NCI-H446 (cell line): ENCODE data around the gene SP4.

ENCODE experiments used
- DNase-seq, 2 experiments: peaks; one replicate each; lab custom pipeline; 2025; lab: John Stamatoyannopoulos, UW

The SP4 gene

DNA sequence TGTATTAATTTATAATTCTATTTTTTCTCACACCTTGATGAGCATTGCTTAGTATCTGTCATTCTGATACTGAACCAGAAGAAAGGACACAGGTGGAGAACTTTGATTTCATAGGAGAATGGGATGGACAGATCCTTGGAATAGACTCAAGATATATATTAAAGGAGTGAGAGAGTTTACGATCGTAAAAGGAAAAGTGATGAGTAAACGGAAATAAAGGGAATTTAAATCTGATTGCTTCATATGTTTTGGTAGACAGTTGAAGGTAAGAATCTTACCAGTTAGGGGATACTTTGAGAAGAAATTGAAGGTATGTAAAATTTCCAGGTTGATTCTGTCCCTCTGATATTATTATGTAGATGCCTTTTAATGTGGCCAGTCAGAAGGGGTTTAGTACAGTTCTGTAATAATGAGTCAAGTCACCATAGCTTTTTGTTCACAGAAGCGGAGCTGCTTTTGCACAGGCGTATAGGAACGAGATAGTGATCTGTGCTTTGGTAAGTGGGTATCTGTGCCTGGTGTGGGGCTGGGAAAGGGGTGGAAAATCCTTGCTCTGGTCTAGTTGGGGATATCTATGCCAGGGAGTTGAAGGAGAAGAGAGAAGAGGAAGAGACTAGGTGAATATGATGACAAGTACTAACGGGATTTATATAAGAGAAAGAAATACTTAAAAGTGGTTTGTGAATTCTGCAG lies 15.4 kb downstream of the SP4 start:
- no peak for DNase-seq

DNA sequence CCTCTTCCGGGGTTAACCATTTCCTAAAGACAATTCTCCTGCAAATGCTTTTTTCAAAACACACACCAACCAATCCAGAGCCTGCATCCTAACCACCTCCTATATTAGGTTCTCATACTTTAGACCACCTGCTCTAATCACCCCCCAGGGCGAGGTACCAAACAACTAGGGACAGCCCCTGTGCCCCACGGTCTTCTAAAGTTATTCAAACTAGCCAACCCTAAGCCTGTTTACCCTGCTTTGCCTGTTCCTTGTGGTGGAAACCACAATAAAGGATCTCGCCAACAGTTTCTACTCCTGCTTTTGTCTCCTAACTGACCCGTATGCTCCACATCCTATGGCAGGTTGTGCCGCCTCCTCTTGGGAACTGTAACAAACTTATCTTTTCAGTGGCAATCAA lies 21.1 kb downstream of the SP4 start:
- no peak for DNase-seq

DNA sequence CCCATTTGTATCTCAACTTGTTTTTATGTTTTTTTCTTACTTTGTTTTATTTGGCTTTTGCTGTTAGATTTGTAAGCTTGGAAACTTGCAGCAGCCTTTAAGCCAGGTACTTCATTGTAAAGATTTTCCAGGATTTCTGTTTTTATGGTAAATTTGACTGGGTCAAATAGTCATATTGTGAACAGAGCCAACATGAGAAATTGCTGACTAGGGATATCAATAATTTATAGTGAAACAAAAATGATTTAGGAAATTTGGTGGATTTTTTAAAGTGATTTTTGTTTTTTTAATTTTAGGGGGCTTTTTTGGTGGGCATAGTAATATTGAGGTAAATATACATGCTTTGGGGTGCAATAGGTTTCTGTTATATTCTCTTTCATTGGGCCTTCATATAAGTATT lies 22.2 kb downstream of the SP4 start:
- DNase-seq: no peak

DNA sequence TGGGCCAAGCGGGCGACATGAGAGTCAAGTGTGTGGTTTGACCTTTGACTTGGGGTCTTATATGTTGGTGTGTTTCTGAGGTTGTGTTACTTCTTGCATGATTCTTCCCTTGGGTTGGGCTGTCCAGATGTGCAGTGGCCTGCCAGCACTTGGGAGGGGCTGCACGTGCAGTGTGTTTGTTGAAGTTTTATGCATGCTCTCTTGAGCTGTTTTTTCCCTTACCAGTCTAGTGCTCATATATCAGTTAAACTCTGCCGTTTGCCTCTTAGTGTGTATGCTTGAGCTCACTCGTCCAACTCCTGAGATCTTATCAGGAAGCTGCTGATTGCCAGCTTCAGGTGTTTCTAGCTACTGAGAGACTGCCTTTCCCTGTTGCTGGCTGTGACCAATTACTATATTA lies 23.1 kb downstream of the SP4 start:
- no peak for DNase-seq

DNA sequence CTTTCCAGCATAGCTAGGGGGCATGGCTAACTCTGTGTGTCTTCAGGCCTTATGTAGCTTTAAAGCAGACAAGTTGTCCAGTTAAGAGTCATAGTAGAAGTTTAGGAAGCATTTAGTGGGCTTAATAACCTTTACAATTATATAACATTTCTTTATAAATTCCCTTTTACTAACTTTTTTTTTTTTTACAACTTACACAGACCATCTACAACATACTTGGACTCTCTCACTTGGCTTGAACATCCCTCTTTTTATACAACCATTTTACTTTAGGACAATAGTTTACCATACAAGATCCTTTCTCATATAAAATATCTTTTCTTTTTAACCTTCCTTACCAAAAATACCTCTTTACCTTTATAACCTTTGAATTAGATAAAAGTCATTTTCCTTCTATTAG lies 26.3 kb downstream of the SP4 start:
- DNase-seq: no peak

DNA sequence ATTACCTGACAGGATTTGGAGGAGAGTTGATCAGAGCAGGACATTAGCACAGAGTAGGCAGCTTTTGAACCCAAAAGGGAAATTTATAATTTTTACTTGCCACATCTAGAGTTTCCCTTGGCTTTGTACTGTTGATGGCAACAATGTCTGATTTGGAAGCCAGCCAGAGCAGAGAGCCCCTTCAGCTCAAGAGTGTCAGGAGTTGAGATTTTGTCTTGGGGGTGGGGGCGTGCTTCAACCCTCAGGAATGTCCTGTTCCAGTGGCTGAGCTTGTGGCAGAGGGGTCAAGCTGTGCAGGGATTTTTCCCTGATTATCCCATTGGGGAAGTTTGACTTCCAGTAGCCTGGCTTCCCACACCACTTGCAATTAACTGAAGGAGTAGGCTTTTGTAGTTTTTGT lies 27.0 kb downstream of the SP4 start:
- no peak for DNase-seq

DNA sequence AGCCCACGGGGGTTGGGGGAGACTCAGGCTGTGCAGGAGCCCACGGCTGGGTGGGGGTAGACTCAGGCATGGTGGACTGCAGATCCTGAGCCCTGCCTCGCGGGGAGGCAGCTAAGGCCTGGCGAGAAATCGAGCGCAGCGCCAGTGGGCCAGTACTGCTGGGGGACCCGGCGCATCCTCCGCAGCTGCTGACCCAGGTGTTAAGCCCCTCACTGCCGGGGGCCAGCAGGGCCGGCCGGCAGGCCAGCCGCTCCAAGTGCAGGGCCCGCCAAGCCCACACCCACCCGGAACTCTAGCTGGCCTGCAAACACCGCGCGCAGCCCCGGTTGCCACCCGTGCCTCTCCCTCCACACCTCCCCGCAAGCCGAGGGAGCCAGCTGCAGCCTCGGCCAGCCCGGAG lies 33.4 kb downstream of the SP4 start:
- DNase-seq: no peak

DNA sequence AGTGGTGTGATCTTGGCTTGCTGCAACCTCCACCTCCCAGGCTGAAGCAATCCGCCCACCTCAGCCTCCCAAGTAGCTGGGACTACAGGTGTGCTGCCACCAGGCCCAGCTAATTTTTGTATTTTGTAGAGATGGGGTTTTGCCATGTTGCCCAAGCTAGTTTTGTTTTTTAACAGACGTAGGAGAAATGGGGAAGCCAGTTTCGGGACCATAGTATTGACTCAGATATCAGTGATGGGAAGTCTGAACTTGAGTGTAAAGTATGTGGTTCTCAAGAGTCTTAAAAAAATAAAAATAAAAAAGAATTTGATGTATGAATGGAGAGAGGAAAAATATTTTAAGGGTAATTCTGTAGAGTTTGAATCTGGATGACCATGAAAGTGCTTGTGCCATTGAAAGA lies 34.2 kb downstream of the SP4 start:
- DNase-seq: no peak

DNA sequence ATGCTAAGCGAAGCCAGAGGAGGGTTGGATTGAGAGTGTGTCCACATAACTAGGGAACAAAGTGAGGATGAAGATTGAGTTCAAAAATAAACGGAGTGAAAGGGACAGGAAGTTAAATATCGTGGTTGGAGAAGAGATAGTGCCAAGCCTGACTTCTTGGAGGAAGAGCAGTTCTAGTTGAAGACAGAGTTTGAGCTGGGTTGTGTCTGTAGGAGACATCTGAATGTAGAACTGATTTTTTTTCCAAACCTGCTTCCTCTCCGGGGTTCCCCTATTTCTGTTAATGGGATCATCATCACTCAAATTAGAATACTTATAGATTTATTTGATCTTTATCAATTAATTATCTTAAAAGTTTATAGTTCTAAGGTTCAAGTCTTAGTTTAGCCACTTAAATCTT lies 35.6 kb downstream of the SP4 start:
- no peak for DNase-seq

DNA sequence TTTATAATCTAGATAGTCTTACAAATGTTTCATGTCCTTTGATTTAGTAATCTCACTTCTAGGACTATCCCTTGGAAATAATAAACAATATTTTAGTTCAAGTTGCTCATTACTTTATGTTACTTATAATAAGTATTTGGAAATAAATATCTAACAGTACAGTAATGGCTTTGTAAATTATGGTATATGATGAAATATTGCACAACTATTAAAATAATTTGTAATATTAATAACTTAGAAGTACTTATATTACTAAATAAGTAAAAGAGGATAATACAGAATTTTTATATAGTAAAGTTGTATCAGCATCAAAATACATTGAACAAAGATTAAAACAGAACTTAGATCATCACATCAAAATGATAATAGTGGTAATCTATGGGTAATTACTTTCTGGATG lies 41.1 kb downstream of the SP4 start:
- DNase-seq: no peak

DNA sequence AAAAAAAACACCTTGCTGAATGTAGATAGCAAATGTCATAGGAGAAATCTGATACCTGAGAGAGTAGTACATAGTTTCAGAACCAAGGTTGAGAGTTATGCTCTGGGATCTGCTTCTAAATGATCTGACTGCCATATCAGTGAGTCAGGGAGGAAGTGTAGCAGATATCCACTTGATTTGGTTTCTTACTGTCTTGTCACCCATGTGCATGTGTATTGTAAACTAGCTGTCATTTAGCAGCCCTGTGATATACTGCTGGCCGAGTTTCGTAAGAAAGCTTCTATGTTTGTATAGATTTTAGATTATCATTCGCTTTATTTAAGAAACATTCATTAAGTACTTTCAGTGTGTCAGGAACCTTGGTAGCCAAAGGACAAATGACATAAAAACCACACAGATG lies 42.0 kb downstream of the SP4 start:
- DNase-seq: no peak

DNA sequence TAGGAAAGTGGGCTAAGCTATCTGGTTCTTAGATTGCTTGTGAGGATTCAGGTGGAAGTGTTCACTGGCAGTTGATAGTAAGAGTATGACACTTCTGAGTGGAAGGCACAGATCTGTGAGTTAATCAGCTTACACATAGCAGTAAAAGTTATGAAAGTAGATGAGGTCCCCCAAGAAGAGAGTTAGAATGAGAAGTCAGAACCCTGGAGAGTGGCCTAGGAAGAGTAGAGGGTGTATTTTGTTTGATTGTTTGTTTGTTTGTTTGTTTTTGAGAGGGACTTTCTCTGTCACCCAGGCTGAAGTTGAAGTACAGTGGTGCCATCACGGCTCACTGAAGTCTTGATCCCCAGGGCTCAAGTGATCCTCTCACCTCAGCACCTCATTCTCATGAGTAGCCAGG lies 44.1 kb downstream of the SP4 start:
- no peak for DNase-seq

DNA sequence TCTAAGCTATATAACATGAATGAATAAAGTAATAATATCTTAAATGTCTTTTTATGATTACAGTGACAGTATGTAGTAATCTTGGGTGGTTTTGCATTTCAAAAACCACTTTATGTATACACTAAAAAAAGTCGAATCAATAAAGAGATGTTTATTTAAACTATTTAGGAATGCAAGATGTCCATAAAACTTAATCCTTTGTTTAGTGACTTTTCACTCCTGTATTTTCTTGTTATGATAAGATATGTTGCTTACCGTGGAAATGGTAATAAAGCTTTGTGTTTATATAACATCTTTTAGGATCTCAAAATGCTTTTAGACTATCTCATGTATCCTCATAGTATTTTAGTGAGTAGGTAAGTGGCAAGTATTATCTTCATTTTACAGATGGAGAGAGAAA lies 48.5 kb downstream of the SP4 start:
- no peak for DNase-seq

DNA sequence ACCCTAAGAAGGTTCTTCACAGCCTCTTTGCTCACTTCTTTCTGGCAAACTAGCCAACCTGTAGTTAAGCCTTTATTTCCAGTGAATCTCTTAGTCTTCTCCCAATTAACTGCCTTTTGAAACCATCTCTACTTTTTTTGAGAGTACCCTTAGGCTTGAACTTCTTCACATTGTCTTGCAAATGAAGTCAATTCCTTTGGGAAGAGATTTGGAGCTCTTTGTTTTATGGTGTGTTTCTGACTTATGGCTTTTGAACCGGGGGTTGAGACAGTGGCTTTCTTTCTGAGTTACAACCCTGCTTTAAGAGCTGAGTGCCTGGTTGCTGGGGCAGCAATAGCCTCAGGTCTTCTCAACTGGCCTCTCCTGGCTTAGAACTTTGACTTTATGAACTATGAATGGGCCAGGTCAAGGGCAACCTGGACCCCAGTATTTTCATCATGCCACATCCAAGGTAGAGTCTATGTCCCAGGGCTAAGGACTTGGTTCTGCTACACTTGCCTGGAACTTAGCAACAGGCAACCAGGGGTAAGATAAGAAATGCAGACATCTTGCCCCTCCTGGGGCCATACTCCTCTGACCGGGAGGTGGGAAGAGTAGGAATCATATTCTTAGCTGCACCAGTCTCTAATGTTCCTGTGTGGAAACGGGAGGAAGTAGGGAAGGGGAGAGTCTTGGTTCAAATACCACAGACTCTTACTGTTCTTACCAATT lies 53.0 kb downstream of the SP4 start:
- no peak for DNase-seq

DNA sequence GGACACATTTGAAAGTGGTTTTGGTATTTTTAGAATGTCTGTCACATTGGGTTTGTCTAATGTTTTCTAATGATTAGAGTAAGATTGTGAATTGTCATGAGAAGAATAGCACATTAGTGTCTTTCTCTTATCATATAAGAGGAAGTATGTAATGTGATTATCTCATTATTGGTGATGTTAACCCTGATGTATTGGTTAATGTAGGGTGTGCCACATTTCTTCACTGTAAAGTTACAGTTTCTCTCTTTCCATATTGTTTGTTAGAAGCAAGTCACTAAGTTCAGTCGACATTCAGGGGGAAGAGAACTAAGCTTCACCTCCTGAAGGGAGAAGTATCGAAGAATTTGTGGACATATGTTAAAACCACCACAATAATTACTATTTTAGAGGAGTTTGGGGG lies 58.6 kb downstream of the SP4 start:
- no peak for DNase-seq

DNA sequence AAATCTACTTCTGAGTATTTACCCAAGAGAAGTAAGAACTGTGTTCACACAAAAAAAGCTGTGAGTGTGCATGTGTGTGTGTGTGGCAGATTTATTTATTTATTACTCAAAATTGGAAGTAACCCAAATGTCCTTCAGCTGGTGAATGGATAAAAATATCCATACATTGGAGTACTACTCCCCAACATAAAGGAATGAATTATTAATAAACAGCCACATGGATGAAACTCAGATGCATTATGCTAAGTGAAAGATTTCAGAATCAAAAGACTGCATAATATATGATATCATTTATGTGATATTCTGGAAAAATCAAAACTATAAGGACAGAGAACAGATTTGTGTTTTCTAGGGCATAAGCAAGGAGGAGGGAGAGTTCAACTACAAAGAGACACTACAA lies 67.8 kb downstream of the SP4 start:
- DNase-seq: no peak

DNA sequence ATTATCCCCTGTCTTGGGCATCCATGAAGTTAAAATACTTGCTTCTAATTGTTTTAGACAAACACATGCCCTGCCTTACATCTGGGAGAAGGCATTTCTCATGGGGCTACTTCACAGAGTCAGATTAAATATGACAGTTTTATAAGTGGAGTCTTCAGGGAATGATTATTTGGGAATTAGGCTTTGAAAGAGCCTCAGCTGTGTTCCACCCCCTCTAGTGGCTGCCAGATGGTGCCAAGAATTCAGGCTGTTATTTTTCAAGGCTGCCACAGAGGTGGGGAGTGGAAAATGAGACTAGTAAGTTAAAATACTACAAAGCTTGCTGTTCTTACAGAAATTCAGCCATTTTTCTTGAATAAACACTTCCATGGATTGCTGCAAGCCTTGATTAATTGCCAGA lies 69.2 kb downstream of the SP4 start:
- no peak for DNase-seq

DNA sequence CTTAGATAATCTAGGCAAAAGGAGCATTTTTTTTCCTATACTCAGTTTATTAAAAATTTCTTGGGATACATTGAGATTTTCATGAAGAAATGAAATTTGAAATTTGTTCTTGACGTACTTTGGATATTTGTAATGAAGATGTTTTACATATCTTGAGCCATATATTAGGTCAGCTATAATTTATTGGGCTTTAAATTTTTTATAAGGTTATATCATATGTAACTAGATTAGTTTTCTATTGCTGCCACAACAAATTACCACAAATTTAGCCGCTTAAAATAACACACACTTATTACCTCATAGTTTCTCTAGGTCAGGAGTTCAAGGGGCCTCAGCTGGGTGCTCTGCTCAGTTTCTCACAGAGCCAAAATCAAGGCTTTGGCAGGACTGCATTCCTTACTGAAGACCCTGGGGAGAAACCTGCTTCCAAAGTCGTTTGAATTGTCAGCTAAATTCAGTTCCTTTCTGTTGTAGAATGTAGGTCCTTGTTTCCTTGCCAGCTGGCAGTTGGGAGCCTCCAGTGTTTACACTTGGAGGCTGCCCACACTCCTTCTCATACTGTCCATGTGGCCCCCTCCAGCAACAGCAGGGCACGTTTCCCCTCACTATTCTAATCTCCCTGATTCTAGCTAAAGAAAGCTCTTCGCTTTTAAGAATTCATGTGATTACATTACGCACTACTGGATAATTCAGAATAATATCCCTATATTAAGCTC lies 72.4 kb downstream of the SP4 start:
- DNase-seq: peak in 1 of 2 experiments; percentile 54

DNA sequence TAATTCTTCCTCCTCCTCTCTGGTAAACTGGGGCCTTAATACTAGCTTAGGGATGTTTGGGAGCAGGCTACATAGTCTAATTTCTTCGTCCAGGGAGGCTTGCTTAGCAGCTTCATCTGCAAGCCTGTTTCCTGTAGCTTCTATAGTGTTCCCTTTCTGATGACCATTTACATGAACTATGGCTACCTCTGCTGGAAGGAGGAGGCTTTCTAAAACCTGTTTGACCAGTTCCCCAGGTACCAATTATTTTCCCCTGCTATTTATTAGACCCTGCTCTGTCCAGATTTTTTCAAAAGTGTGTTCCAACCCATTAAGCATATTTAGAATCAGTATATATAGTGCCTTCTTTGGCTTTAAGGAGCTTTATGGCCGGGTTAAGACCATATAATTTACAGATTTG lies 76.1 kb downstream of the SP4 start:
- DNase-seq: no peak

DNA sequence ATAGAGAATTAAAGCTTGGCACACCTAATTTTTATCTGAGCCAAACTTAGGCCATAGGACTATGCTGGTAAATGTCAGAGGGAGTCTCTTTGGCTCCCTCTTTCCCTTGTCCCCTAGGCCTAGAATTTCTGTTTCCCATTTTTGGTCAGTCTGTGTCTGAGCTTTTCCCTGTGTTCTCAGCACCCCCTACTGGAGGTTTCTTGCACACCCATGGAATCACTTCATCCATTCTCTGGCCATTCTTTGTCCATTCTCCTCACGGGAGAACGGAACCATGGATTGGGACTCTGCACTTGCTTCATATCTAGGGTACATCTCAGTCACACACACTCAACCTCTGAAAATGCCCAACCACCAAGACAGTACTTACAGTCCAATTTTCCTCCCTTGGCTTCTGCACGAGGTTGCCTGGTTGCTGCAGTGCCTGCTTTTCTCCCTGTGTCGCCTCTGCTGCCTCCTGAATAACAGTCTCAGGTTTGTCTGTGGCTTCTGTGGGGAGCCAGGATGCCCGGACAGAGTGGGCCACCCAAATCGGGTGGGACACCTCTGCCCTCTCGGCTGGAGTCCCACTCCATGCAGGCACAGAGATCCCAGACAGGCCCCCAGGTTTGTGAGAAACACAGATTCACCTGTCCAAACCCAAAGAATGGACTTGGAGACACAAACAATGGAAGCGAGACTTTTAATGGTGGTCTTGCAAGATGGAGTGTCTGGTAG lies 79.9 kb downstream of the SP4 start:
- peak; percentile 4 to 50 for DNase-seq

DNA sequence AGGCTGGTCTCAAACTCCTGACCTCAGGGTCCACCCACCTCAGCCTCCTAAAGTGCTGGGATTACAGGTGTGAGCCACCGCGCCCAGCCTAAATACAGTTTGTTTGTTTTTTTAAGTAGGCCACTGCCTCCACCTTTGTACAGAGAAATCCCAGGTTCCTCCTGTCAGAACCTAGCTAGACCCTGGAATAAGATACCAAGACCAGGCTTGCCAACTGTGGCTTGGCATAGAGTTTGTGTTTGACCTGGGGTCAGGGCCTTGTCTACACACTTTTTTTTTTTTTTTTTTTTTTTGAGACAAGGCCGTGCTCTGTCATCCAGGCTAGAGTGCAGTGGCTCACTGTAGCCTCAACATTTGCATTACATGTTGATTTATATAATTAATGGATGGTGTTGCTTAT lies 80.7 kb downstream of the SP4 start:
- DNase-seq: no peak

DNA sequence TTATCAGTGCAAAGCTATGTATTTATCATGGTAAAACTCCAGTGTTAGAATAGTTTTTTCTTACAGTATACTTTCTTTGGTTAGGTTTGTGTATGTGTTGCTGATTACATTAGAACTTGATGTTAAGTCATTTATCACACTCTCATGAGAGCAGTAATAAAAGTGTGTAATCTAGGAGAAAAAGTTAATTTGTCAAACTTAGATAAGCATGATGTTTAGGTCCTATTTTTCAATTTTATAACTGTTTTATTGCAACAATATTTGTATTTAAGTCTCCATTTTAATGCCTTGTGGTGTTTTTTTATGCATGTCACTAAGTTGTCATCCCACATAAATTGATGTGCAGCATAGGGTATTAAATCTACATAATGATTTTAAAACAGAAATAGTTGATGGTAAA lies 86.2 kb downstream of the SP4 start:
- no peak for DNase-seq

DNA sequence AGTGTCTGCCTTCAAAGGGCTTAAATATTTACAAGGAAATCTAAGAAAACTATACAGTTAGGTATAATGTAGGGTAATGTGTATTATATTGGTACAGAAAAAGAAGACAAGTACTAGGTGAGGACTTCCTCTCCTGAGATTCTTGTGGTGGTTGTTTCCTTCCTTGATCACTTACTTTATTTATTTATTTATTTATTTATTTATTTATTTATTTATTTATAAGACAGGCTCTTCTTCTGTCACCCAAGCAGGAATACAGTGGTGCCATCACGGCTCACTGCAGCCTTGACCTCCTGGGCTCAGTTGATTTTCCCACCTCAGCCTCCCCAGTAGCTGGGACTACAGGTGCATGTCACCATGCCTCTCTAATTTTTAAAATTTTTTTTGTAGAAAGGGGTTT lies 96.8 kb downstream of the SP4 start:
- no peak for DNase-seq
